Measurements from ENCODE around the gene MYL7.
"Not testable (repeated sequence)": the region's sequence is repeated elsewhere in the genome, so short reads cannot be mapped to it uniquely, and the experiment has no call there.

- not testable (repeated sequence) for TF ChIP-seq CTCF (IDR thresholded peaks at IDR 0.05; ENCODE audit: borderline replicate concordance, extremely low read depth, low read length, poor library complexity, severe bottlenecking); EZH2 (IDR thresholded peaks at IDR 0.05; ENCODE audit: borderline replicate concordance, low read depth, low read length, severe bottlenecking)
Measured at GRCh38 chr7:44174694-44174948, 33.5 kb upstream of the MYL7 start.
